DLD1 (cell line): ENCODE measurements around the gene GUCA1A.
"Not testable (repeated sequence)": the region's sequence is repeated elsewhere in the genome, so short reads cannot be mapped to it uniquely, and the experiment has no call there.

Experiments used
- in situ Hi-C: cut with HindIII; loops from 2 replicates; pipeline ENCODE4 v1.10.0; 2017; ENCODE audit warnings: low sequenced_read_pairs

Gene GUCA1A

DNA sequence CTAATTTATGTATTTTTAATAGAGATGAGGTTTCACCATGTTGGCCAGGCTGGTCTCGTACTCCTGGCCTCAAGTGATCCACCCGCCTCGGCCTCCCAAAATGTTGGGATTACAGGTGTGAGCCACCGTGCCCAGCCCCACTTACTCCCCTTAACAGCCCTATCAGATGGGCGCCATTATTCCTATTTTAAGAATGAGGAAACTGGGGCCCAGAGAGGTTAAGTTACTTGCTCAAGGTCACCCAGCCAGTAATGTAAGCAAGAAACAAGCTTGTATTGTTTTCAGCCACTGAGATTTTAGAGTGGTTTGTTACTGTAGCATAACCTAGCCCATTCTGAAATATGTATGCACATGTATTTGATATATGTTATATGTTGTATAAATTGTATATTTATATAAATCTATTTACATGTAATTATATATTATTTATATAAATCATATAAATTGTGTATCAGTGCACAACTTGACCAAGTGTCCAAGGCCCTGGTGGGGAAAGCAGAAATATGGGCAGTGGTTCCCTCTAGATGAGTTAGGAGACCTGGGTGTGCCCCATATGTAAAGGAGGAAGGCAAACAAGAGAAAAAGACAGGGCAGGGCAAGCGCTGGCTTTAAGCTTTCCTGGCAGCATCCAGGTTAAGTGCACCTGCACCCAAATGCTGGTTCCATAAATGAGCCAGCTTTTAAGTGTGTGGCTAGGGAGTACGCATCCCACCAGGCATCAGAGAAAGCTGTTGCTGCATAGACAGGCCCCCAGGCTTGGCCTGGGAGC, 1.2 kb upstream of the GUCA1A start:
- in situ Hi-C loops, result loop anchor here (5.0 kb wide), 1 partner anchor 85 kb away; no protein-coding TSS in a partner anchor

DNA sequence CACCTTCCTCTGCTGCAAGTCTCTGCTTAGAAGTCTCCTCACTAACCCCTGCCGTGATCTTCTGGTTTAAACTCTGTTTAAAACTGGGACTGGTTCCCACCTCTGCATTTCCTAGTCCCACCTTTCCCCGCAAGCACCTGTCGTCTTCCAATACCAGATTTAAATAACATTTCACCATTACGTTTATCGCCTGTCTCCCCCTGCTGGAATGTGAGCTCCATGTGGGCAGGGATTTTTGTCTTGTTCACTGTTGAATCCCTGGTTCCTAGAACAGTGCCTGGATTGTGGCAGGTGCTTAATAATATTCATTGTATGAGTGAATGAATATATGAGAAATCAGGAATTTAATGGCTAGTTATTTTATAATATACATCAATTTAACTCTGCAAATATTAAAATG, 2.7 kb downstream of the GUCA1A start:
- in situ Hi-C loops, result no loop called here

DNA sequence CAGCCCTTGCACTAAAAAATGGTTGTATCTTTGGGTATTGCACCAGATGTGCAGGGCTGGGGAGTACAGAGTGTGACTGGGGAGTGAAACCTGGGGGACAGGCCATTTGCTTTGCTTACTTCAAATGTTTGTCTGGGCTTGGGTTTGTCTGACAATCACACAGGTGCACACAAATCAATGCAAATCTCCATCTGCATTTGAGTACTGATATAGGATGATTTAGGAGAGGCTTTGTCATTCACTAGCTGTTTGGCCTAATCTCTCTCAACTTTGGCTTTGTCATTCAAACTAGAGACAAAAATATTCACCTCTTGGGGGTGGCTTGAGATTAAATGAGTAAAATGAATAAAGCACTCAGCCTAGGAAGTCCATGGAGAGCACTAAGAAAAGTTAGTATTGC, 3.8 kb downstream of the GUCA1A start:
- in situ Hi-C loops, result no loop called here

DNA sequence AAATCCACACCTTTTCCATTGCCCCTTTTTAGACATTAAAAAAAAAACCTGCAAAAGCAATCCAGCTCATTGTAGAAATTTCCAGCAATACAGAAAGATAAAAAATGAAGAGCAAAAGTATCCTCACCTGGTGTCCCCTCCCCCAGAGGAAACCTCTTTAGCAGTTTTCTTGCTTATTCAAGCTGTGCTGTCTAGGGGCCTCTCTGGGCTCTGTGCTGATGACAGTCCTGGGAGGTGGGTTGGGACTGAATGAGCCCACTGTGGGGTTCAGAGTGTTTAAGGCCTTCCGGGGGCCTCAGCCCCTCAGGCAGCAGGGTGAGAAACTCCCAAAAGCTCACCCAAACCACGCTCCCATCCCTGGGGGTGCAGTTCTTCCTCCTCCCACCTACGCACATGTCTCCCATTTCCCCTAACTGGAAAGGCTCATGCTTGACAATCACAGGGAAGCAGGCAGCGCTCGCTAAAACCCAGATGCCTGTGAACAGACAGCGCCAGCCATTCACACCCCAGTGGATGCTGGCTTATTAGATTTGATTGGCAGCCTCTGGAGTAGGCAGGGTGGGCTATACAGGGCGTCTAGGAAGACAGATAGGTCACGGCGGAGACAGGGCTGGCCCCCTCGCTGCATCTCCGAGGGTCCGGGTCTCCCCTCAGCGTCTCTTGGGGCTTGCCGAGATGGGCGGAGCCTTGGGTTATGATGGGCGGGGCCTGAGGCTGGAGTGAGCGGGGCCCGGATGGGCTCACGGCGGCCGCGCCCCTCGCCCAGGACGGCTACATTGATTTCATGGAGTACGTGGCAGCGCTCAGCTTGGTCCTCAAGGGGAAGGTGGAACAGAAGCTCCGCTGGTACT, 4.6 kb downstream of the GUCA1A start:
- in situ Hi-C loops, result no loop called here

DNA sequence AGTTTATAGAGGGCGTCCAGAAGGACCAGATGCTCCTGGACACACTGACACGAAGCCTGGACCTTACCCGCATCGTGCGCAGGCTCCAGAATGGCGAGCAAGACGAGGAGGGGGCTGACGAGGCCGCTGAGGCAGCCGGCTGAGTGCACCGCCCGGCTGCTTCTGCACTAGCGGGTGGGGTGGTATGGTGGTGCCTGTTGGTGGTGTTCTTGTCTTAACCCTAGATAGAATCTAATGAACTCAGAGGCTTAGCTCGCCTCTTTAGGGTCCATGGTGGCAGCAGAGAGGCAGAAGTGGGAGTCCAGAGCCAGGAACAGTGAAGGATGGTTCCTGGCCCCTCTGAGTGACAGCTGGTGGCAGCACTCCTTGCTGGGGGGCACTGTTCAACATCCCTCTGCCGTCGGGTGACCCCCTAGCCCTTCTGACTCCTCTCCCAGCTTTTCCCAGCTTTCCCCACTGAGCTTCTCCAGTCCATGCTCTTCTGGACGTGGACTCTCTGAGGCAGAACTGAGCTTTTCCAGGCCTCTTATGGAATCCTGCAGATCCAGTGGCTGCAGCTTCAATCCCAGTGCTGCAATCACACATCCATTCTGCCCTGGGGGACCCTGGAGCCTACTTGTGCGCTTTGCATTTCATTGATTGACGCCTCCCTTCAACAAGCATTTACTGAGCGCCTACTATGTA, 6.2 kb downstream of the GUCA1A start:
- in situ Hi-C loops, result no loop called here

DNA sequence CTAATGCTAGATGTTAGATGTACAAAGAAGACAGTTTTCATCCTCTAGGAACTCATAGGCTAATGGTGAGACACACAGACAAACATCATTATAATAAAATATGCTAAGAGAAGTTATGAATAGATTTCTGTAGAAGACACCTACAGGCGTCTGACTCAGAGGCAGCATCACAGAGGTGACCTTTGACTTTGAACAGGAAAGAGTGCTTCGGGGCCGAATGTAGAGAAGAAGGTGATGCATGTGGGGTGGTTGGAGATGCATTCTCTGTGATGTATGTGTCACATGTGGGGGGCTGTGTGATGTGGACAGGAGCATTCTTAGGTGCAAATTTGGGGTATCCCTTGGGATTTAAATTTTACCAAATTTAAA, 6.8 kb downstream of the GUCA1A start:
- in situ Hi-C loops, result no loop called here

DNA sequence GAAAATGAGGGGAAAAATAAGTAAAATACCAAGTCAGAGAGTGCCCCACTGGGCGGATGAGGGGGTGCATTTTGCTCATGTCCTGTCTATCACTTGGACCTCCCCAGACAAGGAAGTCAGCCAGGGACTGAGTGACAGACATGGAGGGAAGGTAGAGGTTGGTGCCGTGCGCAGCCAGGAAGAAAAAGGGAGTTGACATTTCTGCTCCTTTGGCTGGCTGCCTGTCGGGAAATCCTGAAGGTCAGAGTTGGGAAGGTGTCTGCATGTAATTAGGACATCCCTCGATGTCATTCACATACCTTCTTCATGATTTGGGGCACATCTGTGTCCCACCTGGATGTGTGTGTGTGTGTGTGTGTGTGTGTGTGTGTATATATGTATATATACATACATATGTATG, 8.9 kb downstream of the GUCA1A start:
- in situ Hi-C loops, result no loop called here

DNA sequence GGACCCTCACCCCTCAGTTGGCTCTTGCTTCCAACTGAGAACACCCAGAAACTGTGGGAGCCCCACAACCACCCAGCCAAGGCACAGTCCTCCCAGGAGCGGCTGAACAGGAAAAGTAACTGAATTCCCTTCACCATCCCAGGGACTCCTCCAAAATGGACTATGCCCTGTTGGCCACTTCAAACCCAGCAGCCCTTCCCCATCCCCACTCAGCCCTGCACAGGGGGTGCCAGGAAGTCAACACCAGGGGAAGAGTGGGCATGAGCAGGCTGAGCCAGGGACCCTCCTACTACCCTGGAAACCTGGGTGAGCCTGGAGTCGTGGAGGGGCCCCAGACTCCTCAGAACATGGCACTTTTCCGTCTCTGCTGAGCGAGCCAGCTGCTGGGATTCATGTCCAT, 11.3 kb downstream of the GUCA1A start:
- in situ Hi-C loops, result no loop called here

DNA sequence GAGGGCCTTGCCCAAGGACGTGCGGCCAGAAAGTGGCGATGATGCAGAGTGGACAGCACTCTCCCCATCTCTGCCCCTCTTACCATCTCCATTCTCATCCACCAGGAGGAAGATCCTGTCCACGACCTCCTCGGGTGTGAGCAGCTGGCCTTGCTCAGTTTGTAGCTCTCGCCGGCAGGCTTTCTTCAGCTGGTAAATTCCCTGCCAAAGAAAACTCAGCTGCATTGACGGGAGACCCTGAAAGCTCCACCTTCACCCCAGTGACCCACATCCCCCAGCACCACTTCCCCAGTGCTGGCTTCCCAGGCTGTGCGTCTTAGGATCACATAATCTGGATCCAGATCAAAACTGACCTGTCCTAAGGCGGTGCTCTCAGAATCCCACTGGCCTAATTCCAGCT, 12.4 kb downstream of the GUCA1A start:
- in situ Hi-C loops, result no loop called here

DNA sequence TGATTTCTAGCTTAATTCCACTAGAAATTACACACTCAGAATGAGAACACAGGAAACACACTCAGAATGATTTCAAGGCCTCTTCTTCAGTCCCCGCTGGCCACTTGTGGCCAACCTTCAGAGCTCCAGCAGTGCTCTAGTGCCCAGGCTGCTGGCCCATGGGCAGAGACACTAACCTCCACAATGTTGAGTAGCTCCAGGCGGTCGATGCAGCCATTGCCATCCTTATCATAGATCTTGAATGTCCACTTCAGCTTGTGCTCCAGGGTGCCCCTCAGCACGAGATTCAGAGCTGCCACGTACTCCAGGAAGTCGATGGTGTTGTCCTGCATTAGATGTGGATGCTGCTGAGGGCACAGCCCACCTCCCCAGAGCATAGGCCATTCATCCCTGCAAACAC, 15.2 kb downstream of the GUCA1A start:
- in situ Hi-C loops, result no loop called here

DNA sequence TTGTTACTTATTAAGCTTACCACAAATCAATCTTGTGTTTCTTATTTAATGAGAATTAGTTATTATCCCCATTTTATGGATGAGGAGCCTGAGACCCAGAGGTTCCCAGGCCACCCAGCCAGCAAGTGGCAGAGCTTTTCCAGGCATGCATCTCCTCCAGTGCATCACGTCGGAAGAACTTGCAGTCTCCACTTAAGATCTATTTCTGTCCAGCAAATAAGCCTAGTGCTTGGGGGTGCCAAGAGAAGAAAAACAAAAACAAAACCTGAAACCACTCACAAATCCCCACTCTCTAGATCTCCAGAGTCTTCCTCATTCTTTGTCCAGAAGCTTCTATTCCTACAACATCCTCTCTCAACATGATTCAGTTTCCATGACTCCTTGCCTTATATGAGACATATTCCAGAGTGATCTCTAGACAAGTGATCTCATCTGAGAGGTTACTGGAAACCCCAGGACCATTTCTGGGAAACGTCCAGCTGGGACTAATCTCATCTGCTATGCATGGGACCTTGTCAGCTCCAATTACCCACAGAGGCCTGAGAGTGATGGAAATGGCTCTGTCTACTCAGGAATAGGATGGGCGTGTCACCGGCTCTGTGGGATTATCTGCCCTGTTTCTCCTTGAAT, 17.5 kb downstream of the GUCA1A start:
- in situ Hi-C loops, result no loop called here

DNA sequence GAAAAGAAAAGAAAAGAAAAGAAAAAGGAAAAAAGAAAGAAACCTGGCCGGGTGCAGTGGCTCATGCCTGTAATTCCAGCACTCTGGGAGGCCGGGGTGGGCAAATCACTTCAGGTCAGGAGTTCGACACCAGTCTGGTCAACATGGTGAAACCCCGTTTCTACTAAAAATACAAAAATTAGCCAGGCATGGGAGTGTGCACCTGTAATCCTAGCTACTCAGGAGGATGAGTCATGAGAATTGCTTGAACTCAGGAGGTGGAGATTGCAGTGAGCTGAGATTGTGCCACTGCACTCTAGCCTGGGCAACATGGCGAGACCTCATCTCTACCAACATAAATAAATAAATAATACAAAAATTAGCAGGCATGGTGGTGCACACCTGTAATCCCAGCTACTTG, 19.2 kb downstream of the GUCA1A start:
- in situ Hi-C loops, result not testable (repeated sequence)

DNA sequence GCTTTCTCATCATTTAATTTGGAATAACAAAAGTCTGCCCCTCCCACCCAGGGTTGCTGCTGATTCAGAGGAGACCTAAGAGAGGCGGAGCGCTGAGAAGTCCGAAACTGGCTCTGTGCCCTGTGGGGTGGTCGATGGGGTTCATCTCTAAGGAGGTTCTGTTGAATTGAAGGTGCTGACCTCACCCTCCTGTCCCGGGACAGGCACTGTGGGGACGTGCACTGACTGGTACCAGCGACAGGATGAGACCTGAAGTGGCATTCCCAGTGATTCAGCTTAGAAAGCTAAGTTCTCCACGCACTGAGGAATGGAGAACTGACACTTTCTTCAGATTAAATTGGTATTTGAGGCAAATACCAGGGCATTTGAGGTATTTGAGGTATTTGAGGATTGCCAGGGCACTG, 20.3 kb downstream of the GUCA1A start:
- in situ Hi-C loops, result no loop called here

DNA sequence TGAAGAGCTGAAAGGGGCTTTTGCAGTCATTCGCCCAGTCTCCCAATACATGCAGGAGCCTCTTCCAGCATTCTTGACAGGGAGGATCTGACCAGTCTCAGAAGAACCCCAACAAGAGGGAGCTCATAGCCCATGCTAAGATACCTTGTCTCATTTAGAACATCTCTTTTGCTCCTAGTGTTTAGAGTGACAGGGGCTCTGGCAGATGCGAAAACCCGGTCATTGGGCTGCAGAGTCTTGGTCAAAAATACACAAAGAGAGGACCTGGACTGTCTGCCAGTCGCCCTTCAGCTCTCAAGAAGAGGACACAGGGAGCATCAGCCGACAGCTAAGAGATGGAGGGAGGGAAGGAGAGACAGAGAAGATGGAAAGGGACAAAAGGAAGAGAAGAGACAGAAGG, 20.9 kb downstream of the GUCA1A start:
- in situ Hi-C loops, result no loop called here

DNA sequence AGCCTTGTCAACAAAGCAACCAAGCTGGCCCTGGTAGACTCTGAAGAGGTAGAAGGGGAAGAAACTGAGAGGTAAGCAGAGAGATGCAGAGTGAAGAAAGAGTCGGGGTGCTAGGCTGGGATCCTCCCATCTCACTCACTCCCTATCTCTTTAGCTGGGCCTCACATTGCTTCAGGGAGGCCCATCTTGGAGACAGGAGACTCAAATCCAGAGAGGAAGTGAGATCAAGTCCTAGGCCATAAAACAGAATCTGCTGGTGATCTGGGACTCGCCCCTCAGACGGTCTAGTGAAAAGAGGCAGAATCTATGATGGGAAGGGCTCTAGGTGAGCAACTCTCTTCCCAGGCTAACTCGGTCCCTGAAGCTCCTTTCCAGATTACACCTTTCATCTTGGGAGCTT, 22.3 kb downstream of the GUCA1A start:
- in situ Hi-C loops, result no loop called here

DNA sequence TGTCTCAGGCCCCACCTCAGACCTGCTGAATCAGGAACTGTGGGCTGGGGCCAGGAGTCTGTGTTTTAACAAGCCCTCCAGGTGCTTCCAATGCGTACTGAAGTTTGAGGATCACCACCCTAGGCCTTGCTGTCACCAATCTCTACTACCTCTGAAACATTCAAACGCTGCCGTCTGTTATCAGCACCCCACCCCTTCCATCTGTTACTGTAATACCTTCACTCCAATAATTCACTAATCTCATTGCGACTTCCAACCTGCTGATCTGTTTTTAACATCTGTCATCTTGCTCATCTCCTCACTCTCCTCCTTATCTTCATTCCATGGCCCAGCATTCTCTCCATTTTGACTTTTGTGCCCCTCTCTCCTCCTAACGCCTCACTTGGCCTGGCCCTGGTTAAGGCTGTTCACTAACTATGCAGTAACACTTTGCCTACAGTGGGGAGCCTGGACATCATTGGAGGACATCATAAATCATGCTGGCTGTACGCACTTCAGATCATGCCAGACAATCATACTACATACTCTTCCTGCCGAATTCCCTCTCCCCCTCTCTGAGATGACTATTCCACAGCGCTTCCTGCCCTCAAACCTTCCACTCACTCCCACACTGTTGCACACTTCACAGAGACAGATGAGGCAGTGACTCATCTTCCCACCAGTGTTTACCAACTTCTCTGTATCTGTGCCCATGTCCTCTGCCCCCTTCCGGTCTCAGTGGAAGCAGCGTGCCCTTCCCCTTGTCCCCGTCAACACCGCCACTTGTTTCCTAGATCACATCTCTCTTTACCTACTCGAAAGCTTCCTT, 24.6 kb downstream of the GUCA1A start:
- in situ Hi-C loops, result no loop called here

DNA sequence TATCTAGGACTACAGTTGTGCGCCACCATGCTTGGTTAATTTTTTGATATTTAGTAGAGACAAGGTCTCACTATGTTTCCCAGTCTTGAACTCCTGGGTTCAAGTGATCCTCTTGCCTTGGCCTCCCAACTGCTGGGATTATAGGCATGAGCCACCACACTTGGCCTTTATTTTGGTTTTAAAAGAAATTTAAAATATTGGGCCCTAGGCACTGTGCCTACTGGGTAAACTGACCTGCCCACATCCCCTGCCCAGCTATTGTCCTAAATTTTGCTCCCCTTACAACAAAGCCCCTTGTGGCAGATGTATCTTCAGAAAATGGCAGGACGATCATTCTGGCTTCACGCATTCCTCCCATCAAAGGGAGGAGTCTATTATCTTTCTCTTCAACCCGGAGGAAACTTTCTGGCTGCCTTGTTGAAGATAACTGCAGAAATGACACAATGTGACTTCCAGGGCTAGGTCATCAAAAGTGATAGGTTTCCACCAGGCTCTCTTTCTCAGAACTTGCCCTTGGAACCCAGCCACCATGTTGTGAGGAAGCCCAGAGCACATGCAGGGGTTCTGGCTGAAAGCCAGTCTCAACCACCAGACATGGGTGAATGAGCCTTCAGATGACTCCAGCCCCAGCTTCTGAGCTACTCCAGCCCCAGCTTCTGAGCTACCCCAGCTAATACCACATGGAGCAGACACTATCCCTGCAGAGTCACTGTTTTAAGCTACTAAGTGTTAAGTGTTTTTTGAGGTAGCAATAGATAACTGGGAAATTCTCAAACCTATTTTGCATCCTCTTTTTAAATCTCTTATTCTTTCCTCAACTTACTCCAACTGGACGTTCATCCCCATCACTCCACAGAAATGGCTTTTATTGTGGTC, 26.2 kb downstream of the GUCA1A start:
- in situ Hi-C loops, result no loop called here

DNA sequence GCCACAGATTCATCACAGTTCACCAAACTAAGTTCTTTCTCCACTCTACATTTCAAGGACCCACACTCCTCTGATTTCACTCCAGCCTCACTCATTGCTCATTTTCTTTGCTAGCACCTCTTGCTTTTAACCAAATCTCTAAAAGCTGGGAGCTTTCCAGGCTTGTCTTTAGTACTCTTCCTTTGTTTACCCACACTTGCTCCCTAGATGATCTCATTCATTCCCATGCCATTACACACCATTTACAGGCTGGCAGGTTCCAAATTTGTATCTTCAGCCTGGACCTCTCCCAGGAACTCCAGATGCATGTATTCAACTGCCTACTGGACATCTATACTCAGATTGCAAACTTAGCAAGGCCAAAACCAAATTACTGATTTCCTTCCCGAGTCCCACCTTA, 26.9 kb downstream of the GUCA1A start:
- in situ Hi-C loops, result no loop called here

DNA sequence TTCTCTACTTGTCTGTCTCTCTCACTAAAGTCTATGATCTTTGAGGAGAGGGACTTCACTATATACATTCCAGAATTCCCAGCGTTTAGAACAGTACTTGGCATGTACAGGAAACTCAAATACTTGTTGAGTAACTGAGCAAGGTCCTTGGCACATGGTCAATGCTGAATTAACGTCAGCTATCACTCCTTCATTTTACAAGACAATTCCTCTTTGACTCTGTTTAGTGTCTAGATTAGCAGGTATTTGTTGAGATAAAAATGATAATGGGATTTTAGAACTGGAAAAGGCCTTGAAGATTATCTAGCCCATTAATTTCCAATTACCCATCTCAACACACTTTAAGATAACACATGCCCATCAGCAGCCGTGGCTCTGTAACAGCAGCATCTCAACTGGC, 28.2 kb downstream of the GUCA1A start:
- in situ Hi-C loops, result no loop called here
